ENCODE data around the gene PPP2R2B. TPM values are rescaled to one million over a fixed set of nuclear protein-coding genes. Genes with fewer than 3 reads are reported as not detected.
"Not testable (repeated sequence)": the region's sequence is repeated elsewhere in the genome, so short reads cannot be mapped to it uniquely, and the experiment has no call there.

PPP2R2B gene
- total RNA-seq, 1 donor from 2014 or later: 2.2 TPM

GRCh38 chr5:146652547-146652946 is 226.0 kb downstream of the PPP2R2B start:
- DNase-seq: no peak

DNA sequence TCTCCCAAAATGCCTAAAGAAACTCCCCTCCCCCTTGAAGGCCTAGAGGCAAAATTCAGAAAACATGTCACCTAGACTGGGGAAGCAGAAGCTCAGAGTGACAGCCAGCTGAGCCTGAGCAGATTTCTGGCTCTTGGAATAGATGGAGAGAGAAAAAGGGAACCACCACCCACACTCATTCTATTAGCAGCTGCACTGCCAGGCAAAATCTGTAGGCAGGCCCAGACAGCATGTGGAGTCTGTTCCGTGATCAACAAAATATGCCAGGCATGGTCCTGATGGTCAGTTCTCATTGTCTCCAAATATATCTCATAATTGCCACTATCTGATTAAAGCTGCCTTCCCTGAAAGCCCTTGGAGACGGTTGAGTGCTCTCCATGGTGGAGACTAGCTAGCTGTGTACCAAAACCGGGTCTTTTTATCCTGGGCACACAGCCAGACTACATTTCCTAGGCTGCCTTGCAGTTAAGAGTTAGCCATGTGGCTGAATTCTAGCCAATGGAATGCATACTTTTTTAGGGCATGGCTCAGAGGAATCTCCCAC is 230.8 kb downstream of the PPP2R2B start:
- DNase-seq: no peak

DNA sequence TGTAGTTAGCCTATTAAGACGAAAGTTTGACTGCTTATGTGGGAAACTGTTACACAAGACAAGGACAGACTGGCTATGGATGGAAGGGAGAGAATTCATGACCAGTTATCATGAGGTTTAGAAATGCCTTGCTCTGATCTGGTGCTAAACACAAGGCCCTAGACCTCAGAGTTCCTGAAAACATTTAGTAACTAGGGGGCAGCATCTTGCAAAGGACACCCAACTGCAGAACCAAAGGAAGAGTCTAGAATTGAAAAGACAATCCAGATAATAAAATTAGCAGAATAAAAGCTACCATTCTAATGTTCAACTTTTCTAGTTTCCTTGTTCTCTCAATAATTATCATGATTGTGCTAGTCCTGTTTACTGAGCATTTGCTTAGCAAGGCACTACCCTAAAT is 232.1 kb downstream of the PPP2R2B start:
- no peak for DNase-seq

GRCh38 chr5:146645342-146645741 is 233.2 kb downstream of the PPP2R2B start:
- no peak for DNase-seq

GRCh38 chr5:146644831-146645230 is 233.7 kb downstream of the PPP2R2B start:
- DNase-seq: no peak

- DNase-seq: no peak
These were observed 234.8 kb downstream of the PPP2R2B start for GRCh38 chr5:146643776-146644175.

DNA sequence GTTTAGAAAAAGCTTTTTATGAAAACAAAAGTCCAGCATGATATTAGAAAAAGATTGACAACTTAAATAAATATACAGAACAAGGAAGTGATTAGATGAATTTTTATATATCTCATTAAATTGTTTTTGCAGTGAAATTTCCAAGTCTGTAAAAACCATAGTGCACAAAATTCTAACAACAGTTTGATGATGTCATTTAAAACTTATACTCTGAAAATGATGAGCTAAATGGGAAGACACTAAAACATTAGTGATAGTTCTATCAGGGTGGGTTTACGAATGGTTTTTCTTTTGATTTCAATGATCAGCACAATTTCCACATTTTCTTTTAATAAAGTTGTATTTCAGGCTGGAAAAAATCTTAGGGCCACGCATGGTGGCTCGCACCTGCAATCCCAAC is 236.1 kb downstream of the PPP2R2B start:
- no peak for DNase-seq

DNA sequence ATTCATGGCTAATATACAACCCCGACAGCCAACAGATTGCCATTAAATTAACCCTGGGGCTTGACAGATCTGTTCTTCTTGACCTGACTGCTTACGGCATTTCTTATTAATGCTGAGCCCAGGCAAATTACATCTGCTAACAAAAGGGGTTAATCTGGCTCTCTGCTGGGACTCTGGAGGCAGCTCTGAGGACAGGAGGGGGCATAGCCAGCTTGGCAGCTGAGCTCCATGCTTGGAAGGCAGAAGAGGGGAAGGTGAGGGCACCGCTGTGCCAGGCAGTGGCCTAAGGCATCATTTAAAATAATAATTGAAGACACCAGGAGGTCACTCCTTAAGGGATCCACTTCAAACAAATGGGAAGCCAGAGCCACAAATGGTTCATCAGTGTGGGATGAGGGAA is 236.6 kb downstream of the PPP2R2B start:
- DNase-seq: no peak

DNA sequence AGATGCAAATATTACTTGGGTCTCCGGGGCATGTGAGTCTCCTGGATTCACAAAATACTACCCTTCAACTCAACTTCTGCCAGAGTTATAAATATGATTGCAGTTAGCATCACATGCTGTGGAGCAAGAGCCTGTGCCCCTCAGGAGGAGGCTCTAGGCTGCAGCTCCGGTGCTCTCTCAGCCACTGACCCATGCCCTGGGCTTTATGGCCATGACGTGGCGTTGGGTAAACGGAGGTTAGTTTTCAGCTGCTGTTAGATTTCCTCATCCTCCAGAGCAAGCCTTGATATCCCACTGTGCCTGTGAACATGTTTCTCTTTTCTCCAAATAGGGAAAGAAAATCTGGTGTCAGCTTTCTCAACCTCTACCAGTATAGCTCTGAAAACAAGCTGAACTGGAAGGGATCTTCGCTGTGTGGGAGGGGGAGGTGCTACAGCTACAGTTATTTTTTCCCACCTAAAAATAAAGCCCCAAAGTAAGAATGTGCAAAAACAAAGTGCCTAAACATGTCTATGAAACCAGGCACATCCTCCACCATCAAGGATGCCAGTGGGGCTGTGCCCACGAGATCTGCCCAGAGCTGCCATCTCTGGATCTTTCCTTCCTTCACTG is 238.2 kb downstream of the PPP2R2B start:
- no peak for DNase-seq

- no peak for DNase-seq
These were observed 243.1 kb downstream of the PPP2R2B start for GRCh38 chr5:146635443-146635842.

GRCh38 chr5:146633323-146633764 is 245.2 kb downstream of the PPP2R2B start:
- no peak for DNase-seq

DNA sequence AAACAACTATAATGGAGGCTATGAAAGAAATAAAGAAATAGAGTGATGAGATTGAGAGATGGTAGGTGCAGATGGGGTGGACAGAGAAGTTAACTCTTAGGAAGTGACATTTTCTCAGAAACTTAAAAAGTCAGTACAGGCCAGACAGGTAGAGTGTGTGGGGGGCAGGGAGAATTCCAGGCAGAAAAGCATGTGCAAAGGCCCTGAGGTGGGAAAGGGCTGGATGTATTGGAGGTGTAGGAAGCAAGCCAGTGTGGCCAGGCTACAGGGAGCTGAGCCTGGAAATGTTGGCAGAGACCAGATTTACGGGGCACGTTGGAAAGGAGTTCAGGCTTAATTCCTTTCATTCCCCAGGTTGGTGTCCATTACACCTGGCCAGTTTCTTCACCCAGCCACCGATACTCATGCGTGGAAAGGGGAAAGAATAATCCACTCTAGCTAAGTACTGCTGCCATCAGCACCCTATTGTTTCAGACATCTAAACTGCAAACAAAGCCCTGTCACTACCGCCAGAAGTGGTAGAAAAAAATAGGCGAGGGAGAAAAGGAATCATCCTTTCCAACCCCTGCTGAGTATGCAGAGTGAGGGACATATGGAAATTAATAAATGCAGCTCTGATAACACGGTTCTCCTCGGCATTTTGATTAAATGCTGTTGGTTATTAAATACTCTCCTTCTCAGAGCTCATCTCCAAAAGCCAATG is 245.8 kb downstream of the PPP2R2B start:
- no peak for DNase-seq

DNA sequence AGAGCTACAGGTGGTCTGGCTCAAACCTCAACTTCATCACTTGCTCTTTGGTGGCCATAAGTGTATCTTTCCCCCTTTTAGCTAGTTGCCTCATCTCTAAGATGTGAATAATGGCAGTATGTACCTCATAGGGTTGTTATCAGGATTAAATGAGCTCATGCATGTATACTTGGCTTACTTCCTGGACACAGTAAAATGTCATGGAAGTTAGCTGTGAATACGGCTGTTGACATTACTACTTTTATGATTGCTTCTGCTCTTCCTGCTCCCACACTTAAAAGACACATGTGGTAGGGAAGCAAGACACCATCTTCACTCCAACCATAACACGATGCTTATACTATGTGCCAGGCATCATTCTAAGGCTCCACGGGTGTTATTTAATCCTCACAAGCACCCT is 248.1 kb downstream of the PPP2R2B start:
- DNase-seq: no peak

- DNase-seq: no peak
These were observed 249.6 kb downstream of the PPP2R2B start for GRCh38 chr5:146628950-146629349.

- no peak for DNase-seq
These were observed 251.6 kb downstream of the PPP2R2B start for GRCh38 chr5:146626936-146627335.

GRCh38 chr5:146624179-146624578 is 254.4 kb downstream of the PPP2R2B start:
- DNase-seq: no peak

DNA sequence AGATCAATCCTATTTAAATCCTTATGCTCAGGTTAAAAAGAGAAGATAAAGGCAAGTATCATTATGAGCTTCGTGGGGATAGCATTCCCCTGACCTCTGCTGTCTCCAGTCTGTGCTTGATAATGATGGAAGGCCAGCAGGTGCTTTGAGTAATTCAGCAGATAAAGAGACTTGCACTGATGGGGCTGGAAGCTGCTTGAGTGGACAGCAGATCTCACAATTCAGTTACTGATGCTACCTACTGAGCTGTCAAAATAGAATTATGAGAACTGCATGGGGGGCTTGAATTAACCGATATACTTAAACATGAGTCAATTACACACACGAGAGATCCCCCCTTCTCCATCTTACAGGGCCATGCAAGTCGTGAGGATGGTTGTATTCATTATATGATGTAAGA is 254.9 kb downstream of the PPP2R2B start:
- DNase-seq: no peak

DNA sequence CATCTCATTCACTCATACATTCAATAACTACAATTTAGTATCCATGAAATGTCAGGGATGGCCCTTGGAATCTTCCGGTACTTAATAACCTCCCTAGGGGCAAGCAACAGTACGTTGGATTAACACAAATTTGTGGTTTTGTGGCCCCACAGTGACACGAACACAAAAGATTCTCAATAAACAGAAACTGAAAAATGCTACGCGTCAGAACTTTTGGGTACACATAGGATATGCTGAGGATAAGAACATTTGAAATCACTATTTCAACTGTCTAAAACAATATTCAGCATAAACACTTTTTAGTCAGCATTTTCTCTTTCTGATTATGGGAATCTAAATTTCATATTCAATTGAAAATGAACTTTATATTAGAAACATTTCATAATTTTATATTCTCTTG is 255.5 kb downstream of the PPP2R2B start:
- DNase-seq: no peak

DNA sequence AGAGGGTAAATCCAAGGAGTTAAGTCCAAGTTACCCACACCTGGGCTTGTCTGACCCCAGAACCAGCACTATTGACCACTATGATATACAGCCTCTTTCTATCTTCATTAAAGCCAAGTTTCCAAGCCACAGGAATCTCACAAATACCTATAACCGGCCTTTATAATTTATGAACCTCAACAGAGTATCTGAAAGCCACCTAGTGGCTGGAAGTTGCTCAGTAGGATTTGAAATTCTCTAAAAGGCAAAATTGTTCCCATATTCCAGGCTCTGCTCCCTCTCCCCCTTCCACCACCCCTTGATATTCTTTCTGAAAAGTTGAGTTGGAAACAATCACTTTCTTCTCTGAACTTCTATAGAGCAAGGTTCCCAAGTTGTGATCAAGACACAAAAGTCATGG is 256.2 kb downstream of the PPP2R2B start:
- no peak for DNase-seq

- DNase-seq: no peak
These were observed 257.9 kb downstream of the PPP2R2B start for GRCh38 chr5:146620669-146621051.

DNA sequence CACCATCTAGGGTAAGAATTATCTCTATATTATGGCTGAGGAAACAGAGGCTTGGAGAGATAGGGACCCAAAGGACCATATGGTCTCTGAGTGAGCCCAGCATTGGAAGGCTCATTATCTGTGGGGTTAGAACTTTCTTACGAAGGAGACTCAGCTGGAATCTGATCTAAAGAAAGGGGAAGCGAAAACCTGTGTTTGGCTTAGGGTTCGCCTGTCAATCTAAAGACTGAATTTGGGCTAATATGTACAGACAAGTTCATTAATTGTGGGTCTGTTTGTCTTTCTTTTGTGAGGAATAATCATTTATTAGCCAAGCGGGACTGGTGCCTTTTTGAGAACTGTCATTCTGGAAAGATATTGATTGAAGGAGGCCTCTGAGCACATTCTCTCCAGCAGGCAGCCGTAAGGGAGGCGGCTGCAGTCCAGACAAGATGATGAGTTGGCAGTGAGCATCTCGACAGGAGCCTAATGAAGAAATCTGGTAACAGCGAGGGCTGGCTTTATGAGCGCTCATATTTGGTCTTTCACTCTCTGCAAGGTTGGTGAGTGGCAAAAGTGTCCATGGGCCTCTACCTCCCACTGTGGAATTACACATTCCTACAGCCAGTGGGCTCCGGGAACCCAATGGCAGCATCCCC is 258.4 kb downstream of the PPP2R2B start:
- no peak for DNase-seq

DNA sequence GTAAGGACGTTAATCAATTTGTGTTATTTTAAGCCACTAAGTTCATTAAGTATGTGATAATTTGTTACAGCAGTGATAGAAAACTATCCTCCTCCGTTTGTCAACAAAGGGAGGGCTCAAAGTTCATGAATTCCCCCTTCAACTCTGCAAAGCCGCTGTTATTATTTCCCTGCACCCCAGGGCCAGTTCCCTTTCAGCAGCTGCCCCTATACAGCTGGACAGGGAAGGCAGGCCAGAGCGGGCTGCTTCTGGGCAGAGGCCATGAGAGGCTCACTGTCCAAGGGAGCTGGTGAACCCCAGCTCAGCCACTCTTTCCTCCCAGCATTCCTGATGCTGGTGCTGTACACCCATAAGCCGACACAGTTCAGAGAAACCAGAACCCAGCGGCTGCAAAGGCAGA is 260.1 kb downstream of the PPP2R2B start:
- DNase-seq: no peak

DNA sequence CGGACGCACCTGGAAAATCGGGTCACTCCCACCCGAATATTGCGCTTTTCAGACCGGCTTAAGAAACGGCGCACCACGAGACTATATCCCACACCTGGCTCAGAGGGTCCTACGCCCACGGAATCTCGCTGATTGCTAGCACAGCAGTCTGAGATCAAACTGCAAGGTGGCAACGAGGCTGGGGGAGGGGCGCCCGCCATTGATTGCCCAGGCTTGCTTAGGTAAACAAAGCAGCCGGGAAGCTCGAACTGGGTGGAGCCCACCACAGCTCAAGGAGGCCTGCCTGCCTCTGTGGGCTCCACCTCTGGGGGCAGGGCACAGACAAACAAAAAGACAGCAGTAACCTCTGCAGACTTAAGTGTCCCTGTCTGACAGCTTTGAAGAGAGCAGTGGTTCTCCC is 268.8 kb downstream of the PPP2R2B start:
- DNase-seq: not testable (repeated sequence)
